GM21447 (cell line): ENCODE measurements around the gene PPM1K.
A peak's percentile ranks its signal among the peaks of the same experiment; 100 is the strongest.
"Not testable (repeated sequence)": the region's sequence is repeated elsewhere in the genome, so short reads cannot be mapped to it uniquely, and the experiment has no call there.

Source experiments
- ATAC-seq: cut with Tn5 transposase; IDR thresholded peaks from one replicate; pipeline ENCODE4 v1.9.1; 2021; ENCODE audit not compliant: unreplicated experiment

The PPM1K gene

GRCh38 chr4:88284439-88285234, at the start of gene PPM1K:
PPM1K (minus strand) TSS chr4:88284561; CDS start chr4:88278583, 5,978 bp downstream.
- peak; percentile 76 for ATAC-seq

- ATAC-seq, result no peak
Observed at GRCh38 chr4:88333741-88334405, 49.5 kb upstream of the PPM1K start.

- ATAC-seq, result no peak
Observed at GRCh38 chr4:88327665-88328064, 43.3 kb upstream of the PPM1K start.

- peak; percentile 99 for ATAC-seq
Observed at GRCh38 chr4:88320780-88321373, 36.5 kb upstream of the PPM1K start.

- peak; percentile 57 for ATAC-seq
Observed at GRCh38 chr4:88320224-88320779, 35.9 kb upstream of the PPM1K start.

GRCh38 chr4:88318751-88319350, 34.5 kb upstream of the PPM1K start:
- ATAC-seq, result no peak

- ATAC-seq, result no peak
Observed at GRCh38 chr4:88315460-88316017, 31.2 kb upstream of the PPM1K start.

- not testable (repeated sequence) for ATAC-seq
Observed at GRCh38 chr4:88313088-88313624, 28.8 kb upstream of the PPM1K start.

- ATAC-seq, result no peak
Observed at GRCh38 chr4:88308587-88308986, 24.2 kb upstream of the PPM1K start.

- ATAC-seq, result no peak
Observed at GRCh38 chr4:88297725-88298454, 13.5 kb upstream of the PPM1K start.

GRCh38 chr4:88297212-88297516, 12.8 kb upstream of the PPM1K start:
- ATAC-seq, result no peak

GRCh38 chr4:88296413-88297211, 12.3 kb upstream of the PPM1K start:
- ATAC-seq, result no peak

- no peak for ATAC-seq
Observed at GRCh38 chr4:88295656-88296055, 11.3 kb upstream of the PPM1K start.

- ATAC-seq, result no peak
Observed at GRCh38 chr4:88291003-88291402, 6.6 kb upstream of the PPM1K start.

- ATAC-seq, result no peak
Observed at GRCh38 chr4:88286897-88287296, 2.5 kb upstream of the PPM1K start.

- no peak for ATAC-seq
Observed at GRCh38 chr4:88285235-88285653, 883 bp upstream of the PPM1K start.

GRCh38 chr4:88283661-88284438, 511 bp downstream of the PPM1K start:
- ATAC-seq, result peak; percentile 22

GRCh38 chr4:88280228-88280795, 4.0 kb downstream of the PPM1K start:
- no peak for ATAC-seq
